Measurements from ENCODE around the gene SIRPA.

DNA sequence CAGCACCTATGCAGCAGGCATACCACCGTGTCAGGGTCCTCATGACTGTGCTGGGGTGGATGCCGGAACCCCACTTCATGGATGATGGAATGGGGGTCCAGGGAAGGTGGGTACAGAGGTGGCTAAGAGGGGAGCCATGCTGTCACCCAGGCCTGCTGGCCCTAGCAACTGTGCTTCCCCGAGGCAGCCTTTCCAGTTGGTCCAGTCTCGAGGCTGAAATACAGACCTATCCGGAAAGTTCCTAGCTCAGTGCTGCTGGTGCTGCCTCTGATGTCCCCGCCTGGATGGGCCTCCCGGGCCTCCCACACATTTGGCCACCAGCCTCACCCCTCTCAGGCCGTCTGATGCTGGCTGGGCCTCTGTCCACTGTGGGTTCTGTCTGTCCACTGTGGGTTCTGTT is 17.4 kb downstream of the SIRPA start:
- no peak for TF ChIP-seq EZH2phosphoT487 (IDR thresholded peaks at IDR 0.05; ENCODE audit: insufficient read depth, low read depth)
- no peak for TF ChIP-seq EZH2 (IDR thresholded peaks at IDR 0.05; ENCODE audit: insufficient read depth, poor library complexity, severe bottlenecking)

Measured in GM23248 (cell line).